IPS-20b (cell line): ENCODE results near the gene DENND4B.

Source experiments
- H3K27ac ChIP-seq: one replicate; pipeline ENCODE4 v1.5.1; 2013; ENCODE audit warnings: low read length
- H3K27me3 ChIP-seq: 2 replicates; pipeline ENCODE4 v1.6.1; 2013; ENCODE audit warnings: mild to moderate bottlenecking, low read length, inconsistent platforms; ENCODE audit not compliant: insufficient read depth
- H3K36me3 ChIP-seq: 2 replicates; pipeline ENCODE4 v1.6.1; 2013; ENCODE audit warnings: low read depth, mild to moderate bottlenecking, inconsistent platforms, low read length, moderate library complexity; ENCODE audit not compliant: insufficient read depth
- H3K4me1 ChIP-seq: 2 replicates; pipeline ENCODE4 v1.6.1; 2013; ENCODE audit warnings: mild to moderate bottlenecking, control low read depth, inconsistent platforms, low read length, moderate library complexity; ENCODE audit not compliant: insufficient read depth
- H3K4me3 ChIP-seq: 2 replicates; pipeline ENCODE4 v1.5.1; 2013; ENCODE audit warnings: mild to moderate bottlenecking, low read length, inconsistent platforms
- H3K9ac ChIP-seq: 2 replicates; pipeline ENCODE4 v1.6.1; 2013; ENCODE audit warnings: low read depth, mild to moderate bottlenecking, inconsistent platforms, low read length, moderate library complexity
- H3K9me3 ChIP-seq: 2 replicates; pipeline ENCODE4 v1.6.1; 2013; ENCODE audit warnings: mild to moderate bottlenecking, low read depth, low read length, inconsistent platforms; ENCODE audit not compliant: insufficient read depth

Gene DENND4B

GRCh38 chr1:153946622-153947241 is at the start of gene DENND4B:
Gene DENND4B (minus strand): TSS chr1:153946718. CDS start chr1:153944374, 2,344 bp downstream.
- Histone ChIP-seq H3K36me3 (peaks cover 61% of the 10 kb centered on the region), H3K4me3 (peak within 1 kb of the TSS; percentile 76)

GRCh38 chr1:153995640-153996039 is 49.1 kb upstream of the DENND4B start:
- Histone ChIP-seq H3K9me3 (no peaks in the 10 kb centered on the region), H3K27me3 (no peaks in the 10 kb centered on the region), H3K9ac (no peak overlapping the region), H3K27ac (no peak overlapping the region), H3K4me3 (no peak overlapping the region), H3K36me3 (peaks cover 48% of the 10 kb centered on the region), H3K4me1 (peaks cover 4% of the 10 kb centered on the region; the same call in 1 of the 2 replicates)

More at GRCh38 chr1:153946622-153947241, at the start of gene DENND4B:
- H3K9me3 ChIP-seq = no peaks in the 10 kb centered on the region
- peak within 1 kb of the TSS; percentile 77 for H3K9ac ChIP-seq
- H3K27ac ChIP-seq = peak within 1 kb of the TSS; percentile 55
- no peaks in the 10 kb centered on the region for H3K4me1 ChIP-seq
- no peaks in the 10 kb centered on the region for H3K27me3 ChIP-seq

- Histone ChIP-seq H3K4me1 (peaks cover 4% of the 10 kb centered on the region; the same call in 1 of the 2 replicates), H3K36me3 (peaks cover 48% of the 10 kb centered on the region), H3K27me3 (no peaks in the 10 kb centered on the region), H3K9ac (no peak overlapping the region), H3K4me3 (no peak overlapping the region), H3K9me3 (no peaks in the 10 kb centered on the region), H3K27ac (no peak overlapping the region)
These were observed 48.7 kb upstream of the DENND4B start for GRCh38 chr1:153995202-153995601.

- no peak overlapping the region for H3K27ac ChIP-seq
- peaks cover 48% of the 10 kb centered on the region for H3K36me3 ChIP-seq
- no peaks in the 10 kb centered on the region for H3K27me3 ChIP-seq
- no peaks in the 10 kb centered on the region for H3K9me3 ChIP-seq
- peak overlapping the region; percentile 98 for H3K9ac ChIP-seq
- peak overlapping the region; percentile 82 for H3K4me3 ChIP-seq
- H3K4me1 ChIP-seq = peaks cover 4% of the 10 kb centered on the region; the same call in 1 of the 2 replicates
These were observed 45.3 kb upstream of the DENND4B start for GRCh38 chr1:153991806-153992205.

GRCh38 chr1:153991151-153991630 is 44.7 kb upstream of the DENND4B start:
- Histone ChIP-seq H3K9me3 (no peaks in the 10 kb centered on the region), H3K27me3 (no peaks in the 10 kb centered on the region), H3K36me3 (peaks cover 48% of the 10 kb centered on the region), H3K4me3 (peak overlapping the region; percentile 82), H3K27ac (peak overlapping the region; percentile 92), H3K4me1 (peaks cover 4% of the 10 kb centered on the region; the same call in 1 of the 2 replicates), H3K9ac (peak overlapping the region; percentile 98)

- peaks cover 4% of the 10 kb centered on the region; the same call in 1 of the 2 replicates for H3K4me1 ChIP-seq
- H3K9ac ChIP-seq = peak within 1 kb of the TSS; percentile 98
- H3K27me3 ChIP-seq = no peaks in the 10 kb centered on the region
- no peaks in the 10 kb centered on the region for H3K9me3 ChIP-seq
- peak within 1 kb of the TSS; percentile 92 for H3K27ac ChIP-seq
- peak within 1 kb of the TSS; percentile 82 for H3K4me3 ChIP-seq
- peaks cover 46% of the 10 kb centered on the region for H3K36me3 ChIP-seq
These were observed 44.1 kb upstream of the DENND4B start, which contains the start of gene RPS27 for GRCh38 chr1:153990468-153991150. Gene RPS27 (plus strand): TSS chr1:153990762. CDS start chr1:153990797, 35 bp downstream.

GRCh38 chr1:153987621-153988020 is 41.1 kb upstream of the DENND4B start:
- Histone ChIP-seq H3K27ac (no peak overlapping the region), H3K9ac (no peak overlapping the region), H3K27me3 (no peaks in the 10 kb centered on the region), H3K4me3 (no peak overlapping the region), H3K9me3 (no peaks in the 10 kb centered on the region), H3K36me3 (peaks cover 37% of the 10 kb centered on the region), H3K4me1 (peaks cover 13% of the 10 kb centered on the region)

GRCh38 chr1:153985941-153986761 is 39.6 kb upstream of the DENND4B start, which contains the start of gene RAB13:
Gene RAB13 (minus strand): TSS chr1:153986339. CDS start chr1:153986236, 103 bp downstream.
- Histone ChIP-seq H3K4me1 (peaks cover 9% of the 10 kb centered on the region), H3K4me3 (peak within 1 kb of the TSS; percentile 79), H3K36me3 (peaks cover 35% of the 10 kb centered on the region), H3K27ac (peak within 1 kb of the TSS; percentile 58), H3K27me3 (no peaks in the 10 kb centered on the region), H3K9me3 (no peaks in the 10 kb centered on the region), H3K9ac (peak within 1 kb of the TSS; percentile 84)

- H3K27me3 ChIP-seq = no peaks in the 10 kb centered on the region
- peak overlapping the region; percentile 58 for H3K27ac ChIP-seq
- H3K4me1 ChIP-seq = peaks cover 9% of the 10 kb centered on the region
- H3K36me3 ChIP-seq = peaks cover 39% of the 10 kb centered on the region
- H3K9me3 ChIP-seq = no peaks in the 10 kb centered on the region
- peak overlapping the region; percentile 79 for H3K4me3 ChIP-seq
- peak overlapping the region; percentile 84 for H3K9ac ChIP-seq
These were observed 38.9 kb upstream of the DENND4B start for GRCh38 chr1:153985341-153985912.

GRCh38 chr1:153984123-153984894 is 37.8 kb upstream of the DENND4B start:
- Histone ChIP-seq H3K27ac (no peak overlapping the region), H3K9ac (peak overlapping the region; percentile 84; the same call in 1 of the 2 replicates), H3K9me3 (no peaks in the 10 kb centered on the region), H3K4me1 (peaks cover 9% of the 10 kb centered on the region), H3K4me3 (peak overlapping the region; percentile 79), H3K36me3 (peaks cover 40% of the 10 kb centered on the region), H3K27me3 (no peaks in the 10 kb centered on the region)
